ENCODE measurements around the gene KCNRG. TPM values are rescaled to one million over a fixed set of nuclear protein-coding genes. Genes with fewer than 3 reads are reported as not detected.

The KCNRG gene, protein sequence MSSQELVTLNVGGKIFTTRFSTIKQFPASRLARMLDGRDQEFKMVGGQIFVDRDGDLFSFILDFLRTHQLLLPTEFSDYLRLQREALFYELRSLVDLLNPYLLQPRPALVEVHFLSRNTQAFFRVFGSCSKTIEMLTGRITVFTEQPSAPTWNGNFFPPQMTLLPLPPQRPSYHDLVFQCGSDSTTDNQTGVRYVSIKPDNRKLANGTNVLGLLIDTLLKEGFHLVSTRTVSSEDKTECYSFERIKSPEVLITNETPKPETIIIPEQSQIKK
- 0.21 to 1.1 TPM (median 0.32 TPM) in 3 replicates for total RNA-seq (2021)
- percentile 54 among the genes with signal in this experiment for Bru-seq, nascent RNA
- long read RNA-seq, experiment 1 = 0 reads
- long read RNA-seq, experiment 2, partial matches to known transcripts = 0 of 2 reads
- long read RNA-seq, experiment 2, other reads (novel, unspliced or antisense) = 2 of 2 reads
- long read RNA-seq, experiment 3 = 0 reads

DNA sequence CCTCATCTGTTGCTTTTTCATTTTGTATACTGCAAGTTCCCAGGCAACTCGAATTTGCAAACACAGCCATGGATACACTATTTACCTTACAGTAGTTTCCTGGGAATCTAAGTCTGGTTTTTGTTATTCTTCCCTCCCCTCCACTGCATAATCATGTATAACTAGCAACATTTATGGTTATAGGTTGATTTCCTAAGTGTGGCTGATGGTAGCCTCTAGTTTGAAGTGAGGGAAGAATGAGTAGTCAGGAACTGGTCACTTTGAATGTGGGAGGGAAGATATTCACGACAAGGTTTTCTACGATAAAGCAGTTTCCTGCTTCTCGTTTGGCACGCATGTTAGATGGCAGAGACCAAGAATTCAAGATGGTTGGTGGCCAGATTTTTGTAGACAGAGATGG lies at the start of gene KCNRG:
TSS of gene KCNRG (plus strand) at position 187 of the 400 bp plus-strand sequence. CDS start at position 237, 50 bp downstream.
- CTCF ChIA-PET = interaction anchor here (0.6 to 2.6 kb wide), 3 partner anchors 18 to 897 kb away, joined by 4 to 13 read pairs (median 4); partner anchors contain the start of gene TRIM13
- H3K4me3 Mint-ChIP-seq = peak within 1 kb of the TSS; percentile 31
- POLR2A ChIA-PET = interaction anchor here (1.6 kb wide), 1 partner anchor 18 kb away, joined by 7 read pairs; the partner anchor contains the start of gene TRIM13
- H3K27me3 Mint-ChIP-seq (ENCODE audit: low read depth) = no peaks in the 10 kb centered on the region
- TF ChIP-seq JUN (CRISPR knock-in tag; IDR thresholded peaks at IDR 0.05) (no peak), GTF2I (CRISPR knock-in tag; conservative IDR thresholded peaks at IDR 0.05) (no peak), SMAD3 (CRISPR knock-in tag; IDR thresholded peaks at IDR 0.05; ENCODE audit: borderline replicate concordance) (no peak), ZBTB21 (CRISPR knock-in tag; IDR thresholded peaks at IDR 0.05; ENCODE audit: borderline replicate concordance) (no peak), CREB1 (CRISPR knock-in tag; IDR thresholded peaks at IDR 0.05) (no peak), MLX (CRISPR knock-in tag; IDR thresholded peaks at IDR 0.05) (no peak), TP53 (CRISPR knock-in tag; IDR thresholded peaks at IDR 0.05) (no peak), ESRRA (CRISPR knock-in tag; IDR thresholded peaks at IDR 0.05; ENCODE audit: borderline replicate concordance) (no peak), ARID4B (CRISPR knock-in tag; IDR thresholded peaks at IDR 0.05; ENCODE audit: borderline replicate concordance) (no peak), ZSCAN18 (CRISPR knock-in tag; IDR thresholded peaks at IDR 0.05) (no peak), NFE2L1 (CRISPR knock-in tag; IDR thresholded peaks at IDR 0.05) (no peak)
- TF ChIP-seq, protein P1, sequence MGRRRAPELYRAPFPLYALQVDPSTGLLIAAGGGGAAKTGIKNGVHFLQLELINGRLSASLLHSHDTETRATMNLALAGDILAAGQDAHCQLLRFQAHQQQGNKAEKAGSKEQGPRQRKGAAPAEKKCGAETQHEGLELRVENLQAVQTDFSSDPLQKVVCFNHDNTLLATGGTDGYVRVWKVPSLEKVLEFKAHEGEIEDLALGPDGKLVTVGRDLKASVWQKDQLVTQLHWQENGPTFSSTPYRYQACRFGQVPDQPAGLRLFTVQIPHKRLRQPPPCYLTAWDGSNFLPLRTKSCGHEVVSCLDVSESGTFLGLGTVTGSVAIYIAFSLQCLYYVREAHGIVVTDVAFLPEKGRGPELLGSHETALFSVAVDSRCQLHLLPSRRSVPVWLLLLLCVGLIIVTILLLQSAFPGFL (CRISPR knock-in tag; IDR thresholded peaks at IDR 0.05; ENCODE audit: borderline replicate concordance) = no peak
- DNase-seq (ENCODE audit: low spot score) = no peak
- peaks cover 41% of the 10 kb centered on the region for H3K4me1 Mint-ChIP-seq
- H3K36me3 Mint-ChIP-seq = peaks cover 40% of the 10 kb centered on the region
- ATAC-seq = peak; percentile 68
- H3K27ac Mint-ChIP-seq = peak within 1 kb of the TSS; percentile 90
- H3K9me3 Mint-ChIP-seq = peaks cover 6% of the 10 kb centered on the region; the same call in 1 of the 2 replicates

- Mint-ChIP-seq H3K36me3 (peaks cover 7% of the 10 kb centered on the region; the same call in 1 of the 2 replicates), H3K9me3 (peaks cover 38% of the 10 kb centered on the region), H3K27me3 (ENCODE audit: low read depth) (no peaks in the 10 kb centered on the region; the same call in 1 of the 2 replicates), H3K27ac (no peak overlapping the region), H3K4me1 (no peaks in the 10 kb centered on the region), H3K4me3 (no peak overlapping the region)
- CTCF ChIA-PET = no interaction called here
- ATAC-seq = no peak
- POLR2A ChIA-PET = no interaction called here
- TF ChIP-seq CBFB (CRISPR knock-in tag; IDR thresholded peaks at IDR 0.05; ENCODE audit: low read depth) (no peak), ZSCAN18 (CRISPR knock-in tag; IDR thresholded peaks at IDR 0.05) (no peak)
- TF ChIP-seq, protein P2, sequence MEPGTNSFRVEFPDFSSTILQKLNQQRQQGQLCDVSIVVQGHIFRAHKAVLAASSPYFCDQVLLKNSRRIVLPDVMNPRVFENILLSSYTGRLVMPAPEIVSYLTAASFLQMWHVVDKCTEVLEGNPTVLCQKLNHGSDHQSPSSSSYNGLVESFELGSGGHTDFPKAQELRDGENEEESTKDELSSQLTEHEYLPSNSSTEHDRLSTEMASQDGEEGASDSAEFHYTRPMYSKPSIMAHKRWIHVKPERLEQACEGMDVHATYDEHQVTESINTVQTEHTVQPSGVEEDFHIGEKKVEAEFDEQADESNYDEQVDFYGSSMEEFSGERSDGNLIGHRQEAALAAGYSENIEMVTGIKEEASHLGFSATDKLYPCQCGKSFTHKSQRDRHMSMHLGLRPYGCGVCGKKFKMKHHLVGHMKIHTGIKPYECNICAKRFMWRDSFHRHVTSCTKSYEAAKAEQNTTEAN (CRISPR knock-in tag; IDR thresholded peaks at IDR 0.05) = no peak
- no peak for DNase-seq (ENCODE audit: low spot score)
Observed at GRCh38 chr13:49967456-49967855, 47.8 kb upstream of the KCNRG start.

All from WTC11 (cell line).